NCI-H1417 (cell line): ENCODE results near the gene MXI1.
"Not testable (repeated sequence)": the region's sequence is repeated elsewhere in the genome, so short reads cannot be mapped to it uniquely, and the experiment has no call there.

Experiments
- DNase-seq, 3 experiments: peaks; one replicate each; lab custom pipeline; 2025; lab: John Stamatoyannopoulos, UW

MXI1 gene

DNA sequence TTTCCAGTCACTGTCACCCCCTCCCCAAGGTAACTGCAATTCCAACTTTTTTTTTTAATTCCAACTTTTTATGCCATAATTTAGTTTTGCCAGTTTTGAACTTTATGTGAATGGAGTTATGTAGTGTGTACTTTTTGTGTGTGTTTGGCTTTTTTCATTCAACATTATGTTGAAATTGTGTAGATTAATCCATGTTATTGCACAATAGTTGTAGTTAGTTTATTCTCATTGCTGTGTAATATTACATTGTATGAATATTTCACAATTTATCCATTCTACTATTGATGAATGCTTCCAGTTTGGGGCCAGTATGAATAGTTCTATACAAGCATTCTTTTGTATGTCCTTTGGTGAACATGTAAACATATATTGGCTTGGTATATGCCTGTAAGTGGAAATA lies 32.5 kb downstream of the MXI1 start:
- DNase-seq, result no peak

- DNase-seq, result peak in 1 of 3 experiments; percentile 6
Observed at GRCh38 chr10:110241407-110241806, 34.0 kb downstream of the MXI1 start.

GRCh38 chr10:110241841-110242240 lies 34.4 kb downstream of the MXI1 start:
- DNase-seq, result no peak

- no peak for DNase-seq
Observed at GRCh38 chr10:110242511-110242910, 35.1 kb downstream of the MXI1 start.

- DNase-seq, result no peak
Observed at GRCh38 chr10:110244550-110244949, 37.1 kb downstream of the MXI1 start.

DNA sequence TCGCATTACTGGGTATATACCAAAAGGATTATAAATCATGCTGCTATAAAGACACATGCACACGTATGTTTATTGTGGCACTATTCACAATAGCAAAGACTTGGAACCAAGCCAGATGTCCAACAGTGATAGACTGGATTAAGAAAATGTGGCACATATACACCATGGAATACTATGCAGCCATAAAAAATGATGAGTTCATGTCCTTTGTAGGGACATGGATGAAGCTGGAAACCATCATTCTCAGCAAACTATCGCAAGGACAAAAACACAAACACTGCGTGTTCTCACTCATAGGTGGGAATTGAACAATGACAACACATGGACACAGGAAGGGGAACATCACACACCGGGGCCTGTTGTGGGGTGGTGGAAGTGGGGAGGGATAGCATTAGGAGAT lies 40.4 kb downstream of the MXI1 start:
- DNase-seq, result not testable (repeated sequence)

DNA sequence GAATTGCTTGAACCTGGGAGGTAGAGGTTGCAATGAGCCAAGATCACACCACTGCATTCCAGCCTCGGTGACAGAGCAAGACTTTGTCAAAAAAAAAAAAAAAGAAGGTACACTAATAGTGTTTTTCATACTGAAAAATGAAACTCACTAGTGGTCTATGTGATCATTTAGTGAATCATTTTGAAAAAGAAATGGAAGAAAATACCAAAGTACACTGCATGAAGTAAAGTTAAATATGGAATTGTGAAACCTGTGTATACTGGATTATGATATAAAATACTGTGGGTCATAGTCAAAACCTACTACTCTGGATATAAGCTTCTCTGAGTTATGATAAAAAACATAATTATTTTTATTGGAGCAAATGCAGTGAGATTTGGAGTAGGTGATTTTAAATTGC lies 42.1 kb downstream of the MXI1 start:
- not testable (repeated sequence) for DNase-seq

DNA sequence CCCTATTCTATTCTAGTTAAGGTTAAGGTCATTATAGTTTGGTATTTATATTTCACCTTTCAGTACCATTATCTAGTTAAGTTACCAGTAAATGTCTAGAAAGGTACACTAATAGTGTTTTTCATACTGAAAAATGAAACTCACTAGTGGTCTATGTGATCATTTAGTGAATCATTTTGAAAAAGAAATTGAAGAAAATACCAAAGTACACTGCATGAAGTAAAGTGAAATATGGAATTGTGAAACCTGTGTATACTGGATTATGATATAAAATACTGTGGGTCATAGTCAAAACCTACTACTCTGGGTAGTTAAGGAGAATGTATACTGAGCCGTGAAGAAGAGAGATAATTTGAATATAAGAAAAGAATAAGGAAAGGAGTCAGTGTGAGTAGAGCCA lies 44.0 kb downstream of the MXI1 start:
- DNase-seq, result not testable (repeated sequence)

DNA sequence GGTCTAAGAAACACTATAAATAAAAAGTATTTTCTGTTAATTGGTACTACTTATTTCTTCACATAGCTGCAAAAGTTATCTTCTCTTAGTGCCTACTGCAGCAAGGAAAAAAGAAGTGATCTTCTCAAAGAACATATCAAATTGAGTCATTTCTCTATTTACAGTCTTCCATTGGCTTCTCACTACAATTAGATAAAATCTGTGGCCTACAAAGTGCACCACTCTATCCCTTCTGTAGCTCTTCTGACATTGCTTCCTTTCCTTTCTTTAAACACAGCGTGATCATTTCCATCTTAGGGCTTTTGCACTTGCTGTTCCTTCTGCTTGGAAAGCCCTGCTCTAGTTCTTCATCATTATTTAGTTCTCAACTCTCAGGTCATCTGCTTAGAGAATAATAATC lies 44.7 kb downstream of the MXI1 start:
- DNase-seq, result no peak

DNA sequence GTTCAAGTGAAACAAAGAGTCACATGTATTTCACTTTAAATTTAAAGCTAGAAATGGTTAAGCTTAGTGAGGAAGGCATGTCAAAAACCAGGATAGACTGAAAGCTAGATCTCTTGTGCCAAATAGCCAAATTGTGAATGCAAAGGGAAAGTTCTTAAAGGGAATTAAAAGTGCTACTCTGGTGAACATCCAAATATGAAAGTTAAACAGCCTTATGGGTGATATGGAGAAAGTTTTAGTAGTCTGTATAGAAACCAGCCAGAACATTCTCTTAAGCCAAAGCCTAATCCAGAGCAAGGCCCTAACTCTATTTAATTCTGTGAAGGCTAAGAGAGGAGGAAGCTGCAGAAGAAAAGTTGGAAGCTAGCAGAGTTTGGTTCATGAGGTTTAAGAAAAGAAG lies 47.1 kb downstream of the MXI1 start:
- DNase-seq, result no peak

GRCh38 chr10:110258542-110258941 lies 51.1 kb downstream of the MXI1 start:
- no peak for DNase-seq

DNA sequence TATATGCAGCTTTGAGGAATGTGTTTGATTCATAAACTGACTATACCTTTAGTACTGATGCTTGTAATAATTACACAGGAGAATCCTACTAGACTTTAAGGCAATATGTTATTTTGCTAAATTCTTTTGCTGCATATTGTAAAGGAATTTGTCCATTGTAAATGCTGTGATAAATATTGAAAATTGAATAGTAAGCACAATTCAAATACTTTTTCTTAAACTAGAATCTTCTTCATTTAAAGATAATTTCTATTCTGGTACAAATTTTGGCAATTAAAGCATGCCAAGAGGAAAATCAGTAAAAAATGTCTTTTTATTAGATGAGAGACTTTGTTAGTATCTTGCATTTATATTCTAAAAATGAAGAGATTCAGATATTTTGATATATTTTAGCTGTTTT lies 51.9 kb downstream of the MXI1 start:
- DNase-seq, result no peak

GRCh38 chr10:110260746-110261477 lies 53.5 kb downstream of the MXI1 start:
- DNase-seq, result peak in 1 of 3 experiments; percentile 22

GRCh38 chr10:110263164-110263563 lies 55.8 kb downstream of the MXI1 start:
- no peak for DNase-seq

DNA sequence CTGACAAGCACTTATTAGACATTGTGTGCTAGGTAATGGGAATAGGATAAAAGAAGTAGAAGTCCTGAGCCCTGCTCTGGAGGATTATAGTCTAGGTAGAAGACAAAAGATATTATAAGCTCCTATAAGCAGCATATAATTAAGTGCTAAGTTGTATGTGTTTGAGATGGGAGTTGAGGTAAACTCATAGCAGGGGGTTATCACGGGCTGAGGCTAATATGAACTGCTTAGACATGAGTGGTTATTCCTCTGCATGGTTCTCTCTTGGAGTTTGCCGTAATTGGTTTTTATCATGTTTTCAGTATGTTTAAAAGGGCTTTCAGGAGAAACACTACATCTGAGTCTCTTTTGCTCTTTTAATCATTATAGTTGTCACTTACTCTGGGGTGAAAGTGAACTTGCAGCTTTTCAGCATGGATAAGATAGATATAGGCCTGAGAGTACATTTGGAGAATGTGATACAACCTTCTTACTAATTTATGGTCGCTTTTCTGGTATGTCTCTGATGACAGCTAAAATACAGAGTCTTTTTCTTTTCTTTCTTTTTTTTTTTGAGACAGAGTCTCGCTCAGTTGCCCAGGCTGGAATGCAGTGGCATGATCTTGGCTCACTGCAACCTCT lies 58.3 kb downstream of the MXI1 start:
- peak in 1 of 3 experiments; percentile 53 for DNase-seq

DNA sequence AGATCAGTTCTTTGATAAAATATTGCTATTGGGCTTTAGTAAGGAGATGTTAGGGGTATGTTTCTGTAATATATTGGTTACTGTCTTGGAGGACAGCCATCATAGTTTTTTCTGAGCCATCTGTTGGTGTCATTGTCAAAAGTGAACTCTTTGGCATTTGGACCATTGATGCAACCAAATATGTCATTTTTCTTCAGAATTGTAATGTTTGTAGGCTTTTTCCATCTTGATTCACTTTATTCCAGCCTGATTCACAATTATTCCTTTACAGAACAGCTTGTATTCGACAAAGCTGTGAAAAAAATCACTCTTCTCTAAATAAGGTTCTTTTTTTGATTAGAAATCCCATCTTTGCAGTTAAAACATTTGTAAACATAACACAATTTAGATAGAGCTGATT lies 59.9 kb downstream of the MXI1 start:
- no peak for DNase-seq

DNA sequence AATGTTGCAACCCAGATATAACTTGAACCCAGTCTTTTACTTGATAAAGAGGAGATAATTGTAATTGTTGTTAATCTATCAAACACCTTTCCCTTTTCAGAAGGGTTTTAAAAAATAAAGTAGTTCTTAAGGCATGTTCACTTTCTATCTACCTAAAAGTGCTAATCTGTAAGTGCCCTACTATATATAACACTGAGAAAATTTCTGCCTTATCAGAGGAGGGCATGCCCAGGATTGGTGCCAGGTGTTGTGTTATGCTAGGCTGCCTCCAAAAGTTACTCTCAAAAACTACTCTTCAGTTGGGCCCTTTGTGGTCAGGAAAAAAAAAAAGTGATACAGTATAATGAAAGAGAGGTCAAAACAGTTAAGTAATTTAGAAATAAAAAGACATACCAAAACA lies 61.0 kb downstream of the MXI1 start:
- no peak for DNase-seq

- no peak for DNase-seq
Observed at GRCh38 chr10:110268971-110269370, 61.6 kb downstream of the MXI1 start.

DNA sequence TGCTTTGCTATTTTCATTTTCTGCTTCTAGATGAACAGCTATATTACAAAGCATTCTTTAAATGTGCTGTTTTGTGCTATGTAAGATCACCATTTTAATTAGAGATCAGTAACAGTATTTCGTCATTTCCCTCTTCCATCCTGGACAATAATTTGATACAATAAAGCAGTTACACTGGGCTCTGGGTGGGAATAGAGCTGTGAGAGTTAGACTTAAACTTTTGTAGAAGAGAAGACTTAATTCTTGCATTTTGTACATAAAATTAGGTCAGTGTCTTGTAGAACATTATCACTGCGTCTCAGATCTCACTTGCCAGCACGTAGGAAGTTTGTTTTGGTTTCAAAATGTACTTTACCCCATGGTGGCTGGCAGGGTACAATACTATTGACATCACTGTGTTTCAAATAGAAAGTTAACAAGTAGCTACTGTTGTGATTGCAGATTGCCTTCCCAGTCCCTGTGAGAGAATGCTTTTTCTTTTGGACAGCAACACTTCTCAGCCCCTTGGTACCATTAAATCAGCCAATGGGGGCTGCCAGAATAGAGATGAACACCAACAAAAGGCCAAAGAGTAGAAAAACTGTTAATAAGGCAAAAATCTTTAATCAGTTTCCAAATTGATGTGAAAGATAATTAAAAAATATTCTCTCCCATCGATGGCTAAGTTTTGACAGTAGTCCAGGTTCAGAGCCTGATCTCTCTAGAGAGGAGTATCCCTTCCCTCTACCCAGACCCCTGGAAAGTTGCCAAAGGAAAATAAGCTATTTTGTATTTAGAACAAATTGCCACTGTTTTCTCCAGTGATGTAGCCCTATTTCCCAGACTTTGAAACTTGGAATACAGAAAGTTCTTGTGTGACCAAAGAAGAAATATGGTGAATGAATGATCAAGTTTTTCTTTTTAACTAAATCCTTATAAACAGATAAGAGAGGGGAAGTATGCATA lies 62.2 kb downstream of the MXI1 start:
- DNase-seq, result no peak

- not testable (repeated sequence) for DNase-seq
Observed at GRCh38 chr10:110272995-110273394, 65.6 kb downstream of the MXI1 start.

DNA sequence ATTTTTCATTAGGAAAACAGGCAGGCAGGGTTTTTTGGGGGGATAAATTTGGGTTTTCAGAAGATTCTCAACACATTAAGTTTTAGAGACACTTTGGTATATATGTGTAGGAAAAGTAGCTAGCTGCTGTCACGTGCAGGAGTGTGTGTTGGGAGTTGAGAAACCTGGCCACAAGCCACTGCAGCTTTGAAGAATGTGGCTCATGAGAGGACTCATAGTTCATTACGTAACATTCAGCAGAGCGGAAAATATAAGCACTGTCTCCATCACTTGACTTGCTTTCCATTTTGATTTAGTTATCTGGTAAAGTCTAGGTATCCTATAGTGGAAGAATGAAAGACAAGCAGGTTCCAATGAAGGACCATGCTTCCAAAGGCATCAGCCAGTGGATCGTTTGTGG lies 66.1 kb downstream of the MXI1 start:
- DNase-seq, result peak in 1 of 3 experiments; percentile 32

DNA sequence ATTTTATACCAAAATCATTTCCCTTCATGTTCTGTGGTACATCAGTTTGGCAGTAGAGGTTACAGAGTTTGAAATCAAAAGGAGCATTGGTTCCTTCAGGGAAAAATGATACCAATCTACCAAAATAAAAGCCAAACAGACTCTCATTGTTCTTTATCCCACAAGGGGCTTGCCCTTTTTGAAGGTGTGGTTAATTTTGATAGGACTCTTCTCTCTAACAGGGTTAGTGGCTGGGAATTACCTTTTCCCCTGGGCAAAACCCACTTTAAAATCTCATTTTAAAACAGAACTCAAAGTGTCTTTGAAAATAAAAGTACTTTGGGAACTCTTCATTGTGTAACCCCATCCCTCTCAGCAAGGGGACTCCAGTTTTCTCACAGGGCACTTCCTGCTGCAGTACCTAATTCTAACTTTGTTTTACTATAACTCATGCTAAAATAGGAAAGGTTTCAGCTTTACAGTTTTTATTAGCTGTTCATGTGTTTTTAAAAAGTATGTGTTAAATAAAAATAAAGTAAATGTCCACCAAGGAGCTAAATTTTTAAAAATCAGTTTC lies 66.7 kb downstream of the MXI1 start:
- peak in 1 of 3 experiments; percentile 12 for DNase-seq
